Renal cortical epithelial cell (primary cell): Measurements from ENCODE around the gene CHP1. TPM values are rescaled to one million over a fixed set of nuclear protein-coding genes. Genes with fewer than 3 reads are reported as not detected.
"Not testable (repeated sequence)": the region's sequence is repeated elsewhere in the genome, so short reads cannot be mapped to it uniquely, and the experiment has no call there.

Source experiments
- DNase-seq: peaks from one replicate; pipeline ENCODE4 v3.0.0-alpha.2; 2011; ENCODE audit warnings: low read depth
- total RNA-seq: library from RNA; depleted of rRNA; stranded (reverse); fragments of >200 nt; gene quantifications from 2 replicates; pipeline ENCODE4 v1.2.3, GENCODE V29; 2014

CHP1 gene
- 130 and 161 TPM in 2 replicates for total RNA-seq

GRCh38 chr15:41230650-41231421, at the start of gene CHP1, which contains the start of gene EXD1:
Gene CHP1, plus strand, starts transcription at chr15:41231268. Its CDS starts 115 bp downstream, at chr15:41231383.
Gene EXD1, minus strand, starts transcription at chr15:41230757. Its CDS starts 4,182 bp downstream, at chr15:41226575.
- DNase-seq, result peak; percentile 95

DNA sequence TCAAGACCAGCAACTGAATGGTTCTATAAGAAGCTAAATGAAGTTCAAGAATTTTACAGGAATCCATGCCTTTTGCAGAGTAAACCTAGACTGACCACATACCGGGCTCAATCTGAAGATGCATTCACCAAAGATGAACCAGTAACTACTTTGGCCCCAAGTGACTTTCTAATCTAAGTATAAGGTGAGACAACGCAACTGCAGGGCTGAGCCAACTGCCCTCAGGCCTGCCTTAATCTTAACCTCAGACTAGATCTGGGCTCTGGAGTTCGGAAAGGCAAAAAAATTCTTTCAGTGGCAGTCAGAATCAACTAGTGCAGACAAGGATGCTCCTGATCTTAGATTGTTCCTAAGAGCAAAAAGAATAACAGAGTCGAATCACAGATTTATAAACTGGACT, 48.8 kb upstream of the CHP1 start:
- no peak for DNase-seq

DNA sequence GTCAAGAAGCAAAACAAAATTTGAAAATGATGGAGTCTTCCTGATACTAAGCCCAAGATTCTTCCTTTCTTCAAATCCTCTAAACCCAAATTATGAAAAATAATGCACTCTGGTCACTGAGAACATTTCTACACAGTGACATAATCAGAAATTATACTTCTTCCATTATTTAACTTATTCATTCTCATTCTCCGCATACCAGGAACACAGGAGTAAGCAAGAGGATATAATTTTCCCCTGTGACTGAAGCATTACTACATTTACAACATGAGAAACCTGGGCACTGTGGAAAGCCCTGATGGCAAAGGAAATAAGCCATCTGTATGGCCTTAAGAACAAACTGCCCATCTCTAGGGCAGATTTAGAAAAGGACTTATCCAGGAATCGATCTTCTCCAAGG, 47.5 kb upstream of the CHP1 start:
- DNase-seq, result no peak

GRCh38 chr15:41194444-41194843, 36.6 kb upstream of the CHP1 start:
- no peak for DNase-seq

GRCh38 chr15:41199470-41199869, 31.6 kb upstream of the CHP1 start:
- DNase-seq, result no peak

GRCh38 chr15:41203395-41203794, 27.7 kb upstream of the CHP1 start:
- no peak for DNase-seq

DNA sequence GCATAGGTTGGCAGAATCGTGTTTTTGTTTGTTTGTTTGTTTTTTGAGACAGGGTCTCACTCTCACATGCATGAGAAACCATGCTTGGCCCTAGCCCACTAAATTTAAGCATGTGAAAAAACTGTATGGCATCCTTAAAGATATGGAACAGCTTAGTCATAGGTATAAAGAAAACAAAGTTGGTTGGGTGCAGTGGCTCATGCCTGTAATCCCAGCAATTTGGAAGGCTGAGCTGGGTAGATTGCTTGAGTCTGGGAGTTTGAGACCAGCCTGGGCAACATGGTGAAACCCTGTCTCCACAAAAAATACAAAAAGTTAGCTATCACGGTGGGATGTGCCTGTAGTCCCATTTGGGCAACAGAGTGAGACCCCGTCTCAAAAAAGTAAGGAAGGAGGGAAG, 25.8 kb upstream of the CHP1 start:
- DNase-seq, result no peak

- DNase-seq, result peak; percentile 70
Observed at GRCh38 chr15:41207687-41208448, 23.2 kb upstream of the CHP1 start.

GRCh38 chr15:41215708-41216107, 15.4 kb upstream of the CHP1 start:
- DNase-seq, result no peak

GRCh38 chr15:41218851-41219250, 12.2 kb upstream of the CHP1 start:
- DNase-seq, result no peak

DNA sequence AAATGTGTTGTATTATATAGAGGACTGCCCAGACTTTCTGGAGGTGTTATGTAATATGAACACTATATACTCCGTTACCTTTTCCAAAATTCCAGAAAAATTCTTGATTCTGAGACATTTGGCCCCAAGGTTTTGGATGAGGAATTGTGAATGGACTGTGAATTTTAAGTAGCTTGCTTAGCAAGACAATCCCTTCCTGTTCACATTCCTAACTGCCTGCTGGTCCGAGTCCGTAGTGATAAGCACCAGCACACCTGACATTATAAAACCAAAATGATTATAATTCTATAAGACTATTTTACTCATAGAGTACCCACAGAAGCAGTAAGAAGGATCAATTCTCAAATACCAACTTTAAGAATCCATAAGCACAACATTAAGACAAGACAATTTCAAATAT, 11.7 kb upstream of the CHP1 start:
- no peak for DNase-seq

GRCh38 chr15:41230345-41230649, 771 bp upstream of the CHP1 start:
- no peak for DNase-seq

- no peak for DNase-seq
Observed at GRCh38 chr15:41231422-41232226, 556 bp downstream of the CHP1 start.

- peak; percentile 79 for DNase-seq
Observed at GRCh38 chr15:41233367-41233771, 2.3 kb downstream of the CHP1 start.

DNA sequence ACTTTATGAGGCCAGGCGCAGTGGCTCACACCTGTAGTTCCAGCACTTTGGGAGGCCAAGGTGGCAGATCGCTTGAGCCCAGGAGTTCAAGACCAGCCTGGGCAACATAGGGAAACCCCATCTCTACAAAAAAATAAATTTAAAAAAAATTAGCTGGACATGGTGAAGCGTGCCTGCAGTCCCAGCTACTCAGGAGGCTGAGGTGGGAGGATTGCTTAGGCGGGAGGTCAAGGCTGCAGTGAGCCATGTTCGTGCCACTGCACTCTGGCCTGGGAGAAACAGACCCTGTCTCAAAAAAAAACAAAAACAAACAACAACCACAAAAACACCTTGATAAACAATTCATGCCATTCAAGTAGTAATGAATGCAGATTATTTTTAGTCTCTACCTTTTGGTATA, 4.2 kb downstream of the CHP1 start:
- DNase-seq, result not testable (repeated sequence)

GRCh38 chr15:41235929-41236328, 4.9 kb downstream of the CHP1 start:
- DNase-seq, result no peak

- no peak for DNase-seq
Observed at GRCh38 chr15:41238100-41238499, 7.0 kb downstream of the CHP1 start.

DNA sequence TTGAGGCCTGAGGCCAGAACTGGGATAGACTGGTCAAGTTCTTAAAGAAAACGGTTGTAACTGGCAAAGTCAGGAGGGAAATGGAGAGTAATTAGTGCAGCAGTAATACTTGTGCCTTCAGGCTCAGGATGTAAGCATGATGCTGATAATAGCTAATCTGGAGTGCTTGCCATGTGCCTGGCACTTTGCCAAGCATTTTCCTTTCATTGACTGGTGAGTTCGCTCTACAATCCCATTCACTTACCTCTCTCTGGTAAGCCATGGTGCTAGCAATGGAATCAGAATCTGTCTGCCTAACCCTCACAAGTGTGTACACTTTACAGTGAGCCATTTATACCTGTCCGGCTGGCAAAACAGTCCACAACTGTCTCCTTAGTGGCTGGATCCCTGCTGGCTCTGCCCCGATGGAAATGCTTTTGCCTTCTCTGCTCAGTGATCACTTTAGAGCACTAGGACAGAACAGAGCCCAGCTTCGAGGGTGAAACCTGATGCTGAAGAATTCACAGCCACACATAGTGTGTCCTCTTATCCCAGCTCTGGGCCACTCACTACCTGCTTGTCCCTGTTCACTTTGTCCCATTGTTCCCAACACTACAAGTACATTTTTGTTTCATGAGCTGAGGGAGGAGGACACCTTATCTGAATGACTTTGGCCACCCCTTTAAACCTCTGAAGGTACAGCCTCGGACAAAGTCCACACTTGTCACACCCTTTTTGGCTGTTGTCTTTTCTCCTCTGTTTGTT, 10.3 kb downstream of the CHP1 start:
- DNase-seq, result peak; percentile 96

DNA sequence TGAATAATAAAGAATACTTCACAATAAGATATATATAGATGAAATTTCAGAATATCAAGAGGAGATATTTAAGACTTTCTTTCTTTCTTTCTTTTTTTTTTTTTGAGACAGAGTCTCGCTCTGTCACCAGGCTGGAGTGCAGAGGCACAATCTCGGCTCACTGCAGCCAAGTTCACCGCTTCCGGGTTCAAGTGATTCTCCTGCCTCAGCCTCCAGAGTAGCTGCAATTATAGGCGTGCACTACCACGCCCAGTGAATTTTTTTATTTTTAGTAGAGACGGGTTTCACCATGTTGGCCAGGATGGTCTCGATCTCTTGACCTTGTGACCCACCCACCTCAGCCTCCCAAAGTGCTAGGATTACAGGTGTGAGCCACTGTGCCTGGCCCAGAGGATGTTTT, 19.7 kb downstream of the CHP1 start:
- DNase-seq, result not testable (repeated sequence)

- DNase-seq, result no peak
Observed at GRCh38 chr15:41251411-41251810, 20.3 kb downstream of the CHP1 start.

- DNase-seq, result no peak
Observed at GRCh38 chr15:41254560-41254959, 23.5 kb downstream of the CHP1 start.

DNA sequence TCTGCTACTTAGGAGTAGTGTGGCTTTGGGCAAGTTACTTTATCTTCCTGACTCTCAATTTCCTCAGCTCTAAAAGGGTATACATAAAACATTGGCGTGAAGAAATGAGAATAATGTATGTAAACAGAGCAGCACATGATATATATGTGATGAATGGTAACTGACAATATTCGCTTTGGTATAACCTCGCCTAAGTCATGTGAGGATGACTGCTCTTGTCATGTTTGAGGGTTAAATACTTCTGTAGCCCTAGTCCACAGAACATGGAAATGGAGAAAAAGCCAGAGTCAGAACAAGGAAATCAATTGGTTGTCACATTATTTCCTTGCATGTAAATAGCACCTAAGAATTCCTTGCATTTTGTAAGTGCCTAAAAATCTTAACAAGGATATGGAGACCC, 25.0 kb downstream of the CHP1 start:
- peak; percentile 21 for DNase-seq
